SK-N-SH (cell line): ENCODE data around the gene CACNA2D3. TPM values are rescaled to one million over a fixed set of nuclear protein-coding genes. Genes with fewer than 3 reads are reported as not detected.
A peak's percentile ranks its signal among the peaks of the same experiment; 100 is the strongest.

Experiments
- CTCF ChIA-PET: fragments of 300-600, 350-600 bp; formaldehyde crosslinking; extraction: SDS; loops from one replicate; lab custom pipeline; 2021; lab: Yijun Ruan, JAX
- POLR2A ChIA-PET: fragments of 350-600 bp; sonication (Branson Sonifier 250); formaldehyde crosslinking; extraction: SDS; loops from one replicate; lab custom pipeline; 2020; ENCODE audit warnings: antibody characterized with exemption, inconsistent platforms; lab: Yijun Ruan, JAX
- DNase-seq: peaks from one replicate; pipeline ENCODE4 v3.0.0; 2012
- H2AFZ ChIP-seq: fragments of 200-600 bp; sonication (generic); 2 replicates; pipeline ENCODE4 v1.8.1; 2016; ENCODE audit warnings: antibody characterized with exemption, mild to moderate bottlenecking, low read depth
- H3F3A ChIP-seq: fragments of 200-600 bp; sonication (generic); replicated peaks from 2 replicates; pipeline ENCODE3; 2016; ENCODE audit warnings: antibody characterized with exemption, mild to moderate bottlenecking; ENCODE audit not compliant: insufficient read depth
- H3K27ac ChIP-seq, 2 experiments: fragments of 200-500 bp in 1 of 2; fragments of 200-600 bp in 1 of 2; sonication (Bioruptor generic) in 1 of 2; sonication (generic), shearing (Covaris generic) in 1 of 2; 2 replicates each; pipeline versions ENCODE4 v1.5.1 to v1.6.1; 2014 to 2016; ENCODE audit warnings: low read depth in 2 of 2, inconsistent platforms in 1 of 2, low read length in 1 of 2, mild to moderate bottlenecking in 1 of 2, mixed read lengths in 1 of 2
- H3K27me3 ChIP-seq: fragments of 200-600 bp; sonication (generic), shearing (Covaris generic); 2 replicates; pipeline ENCODE4 v1.6.1; 2016; ENCODE audit warnings: mixed run types; ENCODE audit not compliant: insufficient read depth
- H3K36me3 ChIP-seq, 2 experiments: fragments of 200-500 bp in 1 of 2; fragments of 200-600 bp in 1 of 2; sonication (Bioruptor generic) in 1 of 2; sonication (generic) in 1 of 2; replicated peaks in 1 of 2; 2 replicates each; pipeline versions ENCODE3 to v1.5.1; 2014 to 2016; ENCODE audit warnings: low read length in 1 of 2, mild to moderate bottlenecking in 1 of 2; ENCODE audit not compliant: insufficient read depth in 2 of 2, control insufficient read depth in 1 of 2
- H3K4me1 ChIP-seq, 2 experiments: fragments of 200-500 bp in 1 of 2; fragments of 200-600 bp in 1 of 2; sonication (Bioruptor generic) in 1 of 2; sonication (generic), shearing (Covaris generic) in 1 of 2; 2 replicates each; pipeline versions ENCODE4 v1.5.1 to v1.6.1; 2014 to 2016; ENCODE audit warnings: low read depth in 1 of 2, low read length in 1 of 2, mixed run types in 1 of 2; ENCODE audit not compliant: insufficient read depth in 2 of 2, control insufficient read depth in 1 of 2
- H3K4me2 ChIP-seq: fragments of 200-600 bp; sonication (generic), shearing (Covaris generic); 2 replicates; pipeline ENCODE4 v1.6.1; 2017; ENCODE audit warnings: mixed run types
- H3K4me3 ChIP-seq, 2 experiments: fragments of 200-500 bp in 1 of 2; fragments of 200-600 bp in 1 of 2; sonication (Bioruptor generic) in 1 of 2; sonication (generic), shearing (Covaris generic) in 1 of 2; 2 replicates each; pipeline versions ENCODE4 v1.5.1 to v1.8.1; 2014 to 2016; ENCODE audit warnings: low read depth in 2 of 2, inconsistent platforms in 1 of 2, low read length in 1 of 2, mild to moderate bottlenecking in 1 of 2, mixed read lengths in 1 of 2, moderate library complexity in 1 of 2
- H3K79me2 ChIP-seq: fragments of 200-600 bp; sonication (generic); 2 replicates; pipeline ENCODE4 v1.8.1; 2017; ENCODE audit warnings: mild to moderate bottlenecking; ENCODE audit not compliant: insufficient read depth
- H3K9ac ChIP-seq: fragments of 200-600 bp; sonication (generic); 2 replicates; pipeline ENCODE4 v1.6.1; 2017; ENCODE audit warnings: mixed run types
- H3K9me2 ChIP-seq: fragments of 200-600 bp; sonication (generic); 2 replicates; pipeline ENCODE4 v1.6.1; 2017; ENCODE audit warnings: mixed run types
- H3K9me3 ChIP-seq: fragments of 200-600 bp; sonication (generic); 2 replicates; pipeline ENCODE4 v1.6.1; 2017; ENCODE audit warnings: mixed run types, mild to moderate bottlenecking, moderate library complexity
- H4K20me1 ChIP-seq: fragments of 200-600 bp; sonication (generic); 2 replicates; pipeline ENCODE4 v1.6.1; 2017; ENCODE audit warnings: mild to moderate bottlenecking, mixed run types; ENCODE audit not compliant: insufficient read depth
- ELF1 ChIP-seq: IDR thresholded peaks from 2 replicates; pipeline ENCODE4 v1.4.0; 2012
- FOSL2 ChIP-seq: IDR thresholded peaks from 2 replicates; pipeline ENCODE4 v1.4.0; 2012; ENCODE audit warnings: low read depth, mild to moderate bottlenecking, moderate library complexity, borderline replicate concordance
- FOXJ3 ChIP-seq: sonication (generic); formaldehyde crosslinking; IDR thresholded peaks from 2 replicates; pipeline ENCODE4 v1.5.1; 2020; ENCODE audit warnings: mild to moderate bottlenecking, missing genetic modification reagents
- JUND ChIP-seq: IDR thresholded peaks from 2 replicates; pipeline ENCODE4 v1.4.0; 2012
- MAX ChIP-seq: IDR thresholded peaks from 2 replicates; pipeline ENCODE4 v1.4.0; 2012; ENCODE audit warnings: low read depth
- MXI1 ChIP-seq: IDR thresholded peaks from 2 replicates; pipeline ENCODE4 v1.6.1; 2012; ENCODE audit warnings: mild to moderate bottlenecking, low read depth, low read length, improper control_type of control experiment
- POLR2AphosphoS5 ChIP-seq: IDR thresholded peaks from 2 replicates; pipeline ENCODE4 v1.6.1; 2012; ENCODE audit warnings: low read depth, low read length
- RAD21 ChIP-seq: IDR thresholded peaks from 2 replicates; pipeline ENCODE4 v1.6.1; 2012; ENCODE audit warnings: mild to moderate bottlenecking, low read length
- SIN3A ChIP-seq: IDR thresholded peaks from 2 replicates; pipeline ENCODE4 v1.6.1; 2012; ENCODE audit warnings: low read depth, mild to moderate bottlenecking, low read length, moderate library complexity, borderline replicate concordance
- SMC3 ChIP-seq: IDR thresholded peaks from 2 replicates; pipeline ENCODE4 v1.6.1; 2012; ENCODE audit warnings: low read depth, low read length, improper control_type of control experiment
- TAF1 ChIP-seq: IDR thresholded peaks from 2 replicates; pipeline ENCODE4 v1.6.1; 2012; ENCODE audit warnings: low read depth, mild to moderate bottlenecking, low read length, moderate library complexity, borderline replicate concordance
- TCF12 ChIP-seq: IDR thresholded peaks from 2 replicates; pipeline ENCODE4 v1.4.0; 2012
- YY1 ChIP-seq: IDR thresholded peaks from 2 replicates; pipeline ENCODE4 v1.4.0; 2012; ENCODE audit warnings: low read depth, mild to moderate bottlenecking
- WGBS: methylation state at CpG from one replicate; pipeline ENCODE4 v1.1.6; 2017; ENCODE audit warnings: low lambda C conversion rate; 5-methylcytosine and 5-hydroxymethylcytosine counted together
- polyA plus RNA-seq, 3 experiments: library from polyadenylated mRNA; depleted of rRNA; stranded (reverse); fragments of >200 nt; gene quantifications; 2 replicates each; pipeline ENCODE4 v1.2.3, GENCODE V29; 2012
- TF ChIP-seq, protein P1 (sequence below): fragments of 150-350 bp; IDR thresholded peaks from 2 replicates; pipeline ENCODE4 v1.6.1; 2016; ENCODE audit warnings: mild to moderate bottlenecking, low read depth, low read length
- TF ChIP-seq, protein P2 (sequence below): fragments of 150-350 bp; IDR thresholded peaks from 2 replicates; pipeline ENCODE4 v1.6.1; 2017; ENCODE audit warnings: antibody characterized with exemption, low read length, low read depth, borderline replicate concordance
- TF ChIP-seq, protein P3 (sequence below): fragments of 200-600 bp; sonication (generic); IDR thresholded peaks from 2 replicates; pipeline ENCODE4 v1.6.1; 2017; ENCODE audit warnings: antibody characterized with exemption, mild to moderate bottlenecking, moderate library complexity

CACNA2D3 gene
- polyA plus RNA-seq, 1 of the 3 experiments (the other 2 are of a cell fraction), result 0.15 TPM

DNA sequence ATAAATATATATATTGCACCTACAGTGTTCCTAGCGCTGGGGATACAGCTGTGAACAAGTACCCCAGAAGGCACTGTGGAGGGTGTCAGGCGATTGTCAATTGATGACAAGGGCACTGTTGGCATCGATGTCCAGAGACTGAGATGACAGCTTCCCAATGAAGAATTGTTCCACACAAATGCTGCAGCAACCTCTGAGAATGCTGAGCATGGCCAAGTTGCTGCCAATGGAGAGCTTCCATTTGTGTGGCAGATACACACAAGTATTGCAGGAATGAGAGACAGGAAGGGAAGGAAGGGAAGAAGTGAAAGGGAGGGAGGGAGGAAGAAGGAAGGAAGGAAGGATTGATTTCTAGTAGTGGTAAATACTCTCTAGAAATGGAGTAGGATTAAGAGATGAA lies 783.6 kb downstream of the CACNA2D3 start:
- Histone ChIP-seq H3K36me3 (no peaks in the 10 kb centered on the region), H3K4me3 (no peak overlapping the region), H3F3A (peaks cover 10% of the 10 kb centered on the region), H3K9ac (no peak overlapping the region), H2AFZ (no peak overlapping the region), H3K4me1 (peaks cover 3 to 7% of the 10 kb centered on the region in 2 experiments; a peak in 2 of 4 replicates), H3K9me2 (no peaks in the 10 kb centered on the region), H3K27ac (no peak overlapping the region)
- no peak for DNase-seq
- ChIA-PET CTCF (no interaction called here), POLR2A (no interaction called here)
- no peak for TF ChIP-seq RAD21
- TF ChIP-seq SIN3A, result no peak
- TF ChIP-seq, protein P1, sequence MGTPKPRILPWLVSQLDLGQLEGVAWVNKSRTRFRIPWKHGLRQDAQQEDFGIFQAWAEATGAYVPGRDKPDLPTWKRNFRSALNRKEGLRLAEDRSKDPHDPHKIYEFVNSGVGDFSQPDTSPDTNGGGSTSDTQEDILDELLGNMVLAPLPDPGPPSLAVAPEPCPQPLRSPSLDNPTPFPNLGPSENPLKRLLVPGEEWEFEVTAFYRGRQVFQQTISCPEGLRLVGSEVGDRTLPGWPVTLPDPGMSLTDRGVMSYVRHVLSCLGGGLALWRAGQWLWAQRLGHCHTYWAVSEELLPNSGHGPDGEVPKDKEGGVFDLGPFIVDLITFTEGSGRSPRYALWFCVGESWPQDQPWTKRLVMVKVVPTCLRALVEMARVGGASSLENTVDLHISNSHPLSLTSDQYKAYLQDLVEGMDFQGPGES, result no peak
- TF ChIP-seq, all 33 proteins: peak for 0
- Histone ChIP-seq H3K9me3 (no peaks in the 10 kb centered on the region), H3K79me2 (no peaks in the 10 kb centered on the region), H3K4me2 (peak overlapping the region; percentile 23; the same call in 1 of the 2 replicates), H3K27me3 (no peaks in the 10 kb centered on the region), H4K20me1 (no peaks in the 10 kb centered on the region)
- 79% methylated on average over 3 of the region's 3 CpGs for WGBS

GRCh38 chr3:54906763-54907162 lies 784.4 kb downstream of the CACNA2D3 start:
- H3K27ac ChIP-seq, result no peak overlapping the region
- peaks cover 0 to 7% of the 10 kb centered on the region in 2 experiments; a peak in 2 of 4 replicates for H3K4me1 ChIP-seq
- WGBS, result 93% methylated on average over 2 of the region's 2 CpGs
- H3K4me2 ChIP-seq, result no peak overlapping the region
- no peak overlapping the region for H3K4me3 ChIP-seq
- H3K9me2 ChIP-seq, result no peaks in the 10 kb centered on the region
- H2AFZ ChIP-seq, result no peak overlapping the region
- no peaks in the 10 kb centered on the region for H3K36me3 ChIP-seq
- H3K9me3 ChIP-seq, result no peaks in the 10 kb centered on the region
- CTCF ChIA-PET, result no interaction called here
- H3K79me2 ChIP-seq, result no peaks in the 10 kb centered on the region
- H3K27me3 ChIP-seq, result no peaks in the 10 kb centered on the region
- H4K20me1 ChIP-seq, result no peaks in the 10 kb centered on the region
- peaks cover 10% of the 10 kb centered on the region for H3F3A ChIP-seq
- POLR2A ChIA-PET, result no interaction called here
- H3K9ac ChIP-seq, result no peak overlapping the region
- TF ChIP-seq FOSL2 (no peak), POLR2AphosphoS5 (no peak), TAF1 (no peak), FOXJ3 (CRISPR knock-in tag) (no peak), ELF1 (no peak)
- DNase-seq, result no peak

- Histone ChIP-seq H3K4me1 (peaks cover 0 to 7% of the 10 kb centered on the region in 2 experiments; a peak in 1 of 4 replicates), H3K79me2 (no peaks in the 10 kb centered on the region), H3F3A (peaks cover 10% of the 10 kb centered on the region), H3K4me3 (no peak overlapping the region), H3K27me3 (no peaks in the 10 kb centered on the region), H3K9ac (no peak overlapping the region), H3K4me2 (no peak overlapping the region), H3K36me3 (no peaks in the 10 kb centered on the region), H3K9me2 (no peaks in the 10 kb centered on the region), H2AFZ (no peak overlapping the region; the same call in 1 of the 2 replicates), H4K20me1 (no peaks in the 10 kb centered on the region), H3K27ac (peak overlapping the region in 1 of 2 experiments; percentile 25; a peak in 2 of 4 replicates), H3K9me3 (no peaks in the 10 kb centered on the region)
- TF ChIP-seq JUND (no peak), YY1 (no peak), MXI1 (no peak), MAX (no peak), SMC3 (no peak), TCF12 (no peak)
- TF ChIP-seq, protein P2, sequence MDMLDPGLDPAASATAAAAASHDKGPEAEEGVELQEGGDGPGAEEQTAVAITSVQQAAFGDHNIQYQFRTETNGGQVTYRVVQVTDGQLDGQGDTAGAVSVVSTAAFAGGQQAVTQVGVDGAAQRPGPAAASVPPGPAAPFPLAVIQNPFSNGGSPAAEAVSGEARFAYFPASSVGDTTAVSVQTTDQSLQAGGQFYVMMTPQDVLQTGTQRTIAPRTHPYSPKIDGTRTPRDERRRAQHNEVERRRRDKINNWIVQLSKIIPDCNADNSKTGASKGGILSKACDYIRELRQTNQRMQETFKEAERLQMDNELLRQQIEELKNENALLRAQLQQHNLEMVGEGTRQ, result no peak
- TF ChIP-seq, protein P3, sequence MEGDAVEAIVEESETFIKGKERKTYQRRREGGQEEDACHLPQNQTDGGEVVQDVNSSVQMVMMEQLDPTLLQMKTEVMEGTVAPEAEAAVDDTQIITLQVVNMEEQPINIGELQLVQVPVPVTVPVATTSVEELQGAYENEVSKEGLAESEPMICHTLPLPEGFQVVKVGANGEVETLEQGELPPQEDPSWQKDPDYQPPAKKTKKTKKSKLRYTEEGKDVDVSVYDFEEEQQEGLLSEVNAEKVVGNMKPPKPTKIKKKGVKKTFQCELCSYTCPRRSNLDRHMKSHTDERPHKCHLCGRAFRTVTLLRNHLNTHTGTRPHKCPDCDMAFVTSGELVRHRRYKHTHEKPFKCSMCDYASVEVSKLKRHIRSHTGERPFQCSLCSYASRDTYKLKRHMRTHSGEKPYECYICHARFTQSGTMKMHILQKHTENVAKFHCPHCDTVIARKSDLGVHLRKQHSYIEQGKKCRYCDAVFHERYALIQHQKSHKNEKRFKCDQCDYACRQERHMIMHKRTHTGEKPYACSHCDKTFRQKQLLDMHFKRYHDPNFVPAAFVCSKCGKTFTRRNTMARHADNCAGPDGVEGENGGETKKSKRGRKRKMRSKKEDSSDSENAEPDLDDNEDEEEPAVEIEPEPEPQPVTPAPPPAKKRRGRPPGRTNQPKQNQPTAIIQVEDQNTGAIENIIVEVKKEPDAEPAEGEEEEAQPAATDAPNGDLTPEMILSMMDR, result no peak
- POLR2A ChIA-PET, result no interaction called here
- CTCF ChIA-PET, result interaction anchor here (0.9 kb wide), 1 partner anchor 272 kb away, joined by 3 read pairs; no protein-coding TSS in a partner anchor
- DNase-seq, result no peak
- 84% methylated on average over 2 of the region's 2 CpGs for WGBS
These were observed 786.8 kb downstream of the CACNA2D3 start for GRCh38 chr3:54909191-54909590.
